HG03342 (cell line): ENCODE measurements around the gene GNAZ.

Source experiments
- ATAC-seq: cut with Tn5 transposase; IDR thresholded peaks from one replicate; pipeline ENCODE4 v1.9.1; 2021; ENCODE audit warnings: mild to moderate bottlenecking, moderate library complexity; ENCODE audit not compliant: unreplicated experiment

Gene GNAZ

DNA sequence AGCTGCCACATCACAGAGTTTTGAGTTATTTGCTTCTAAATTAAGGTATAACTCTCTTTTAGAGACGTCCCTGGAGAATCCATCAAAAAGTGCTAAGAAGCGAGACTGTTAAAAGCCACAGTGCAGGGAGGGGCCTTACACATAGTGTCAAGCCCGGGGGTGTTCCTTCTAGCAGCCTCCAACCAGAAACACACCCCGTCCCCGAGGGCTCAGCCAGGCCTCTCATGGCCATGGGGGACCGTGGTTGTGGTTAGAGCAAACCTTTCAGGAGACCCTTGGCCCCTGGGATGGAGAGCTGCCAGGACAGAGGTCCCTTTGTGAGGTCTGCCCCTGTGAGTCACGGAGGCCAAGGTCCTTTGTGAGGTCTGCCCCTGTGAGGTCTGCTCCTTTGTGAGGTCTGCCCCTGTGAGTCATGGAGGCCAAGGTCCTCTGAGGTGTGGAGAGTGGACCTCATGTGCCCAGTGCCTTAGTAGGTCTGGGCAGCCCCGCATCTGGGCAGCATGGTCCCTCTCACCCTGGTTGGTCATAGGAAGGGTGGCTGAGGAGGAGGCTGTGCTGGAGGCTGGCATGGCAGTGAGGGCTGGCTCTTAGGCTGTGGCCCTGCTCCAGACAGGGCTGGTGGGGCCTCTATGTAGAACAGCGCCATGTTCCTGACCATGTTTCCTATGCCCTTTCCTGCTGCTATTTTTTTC is 5.4 kb downstream of the GNAZ start:
- ATAC-seq = no peak

DNA sequence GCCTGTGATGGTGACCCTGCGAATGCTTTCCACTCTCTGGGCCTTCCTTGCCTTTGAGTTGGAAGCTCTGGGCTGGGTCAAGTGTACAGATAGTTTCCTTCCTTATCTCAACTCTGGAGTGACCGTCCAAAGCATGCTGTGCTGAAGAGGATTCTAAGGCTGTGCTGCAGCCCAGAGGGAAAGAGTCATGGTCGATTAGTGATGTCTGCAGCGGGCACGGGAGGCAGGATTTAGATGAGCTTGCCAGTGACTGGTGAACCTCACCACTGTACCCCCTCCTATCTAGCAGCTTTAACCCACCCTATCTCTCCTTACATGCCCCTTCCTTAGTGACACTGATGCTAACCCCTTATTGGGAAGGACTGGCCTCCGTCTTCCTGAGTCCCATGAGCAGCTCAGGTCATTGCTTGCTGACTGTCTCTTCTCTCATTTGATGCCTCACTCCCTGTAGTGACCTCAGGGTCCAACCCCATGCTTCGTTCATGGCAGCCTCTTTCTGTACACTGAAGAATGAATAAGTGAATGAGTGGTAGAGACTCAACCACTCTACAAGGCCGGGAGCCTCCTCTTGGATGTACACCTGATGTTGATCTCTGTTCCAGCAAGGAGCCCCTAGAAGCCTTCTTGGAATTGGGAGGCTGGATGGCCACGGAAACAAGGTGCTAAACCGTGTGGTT is 6.7 kb downstream of the GNAZ start:
- ATAC-seq = no peak

DNA sequence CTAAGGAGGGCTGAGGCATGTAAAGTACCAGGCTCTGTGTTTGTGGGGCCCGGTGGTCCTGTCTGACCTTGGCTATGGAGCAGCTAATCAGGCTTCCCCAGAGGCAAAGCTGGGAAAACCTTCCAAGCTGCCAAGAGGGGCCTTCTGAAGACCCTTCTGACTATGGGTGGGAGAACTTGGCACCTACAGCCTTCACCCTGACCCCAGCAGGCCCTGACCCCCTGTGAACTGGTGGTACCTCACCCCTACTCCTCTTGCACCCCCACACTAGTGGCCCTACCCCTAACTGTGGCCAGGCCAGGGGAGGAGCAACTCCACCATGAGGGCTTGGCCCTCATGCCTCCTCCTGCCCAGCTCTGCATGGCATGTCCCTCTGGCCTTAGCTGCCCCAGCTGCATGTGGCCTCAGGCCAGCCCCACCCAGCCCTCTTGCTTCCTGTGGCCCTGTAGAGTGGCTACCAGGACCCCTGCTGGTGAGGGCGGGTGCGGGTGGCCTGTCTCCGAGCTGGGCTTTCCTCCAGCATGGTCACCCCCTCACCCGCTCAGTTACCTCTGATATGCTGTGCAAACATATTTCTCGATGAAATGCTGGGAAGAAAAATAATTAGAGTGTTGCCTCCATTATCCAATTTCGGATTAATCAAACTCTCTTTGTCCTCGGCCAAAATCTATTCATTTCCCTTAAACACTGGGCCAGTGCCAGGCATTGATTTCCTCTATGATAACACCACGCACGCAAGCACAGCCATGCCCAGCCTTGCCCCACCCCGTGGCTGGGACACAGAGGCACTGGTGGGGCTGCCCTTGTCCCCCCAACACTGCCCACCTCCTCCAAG is 7.5 kb downstream of the GNAZ start:
- ATAC-seq = no peak

DNA sequence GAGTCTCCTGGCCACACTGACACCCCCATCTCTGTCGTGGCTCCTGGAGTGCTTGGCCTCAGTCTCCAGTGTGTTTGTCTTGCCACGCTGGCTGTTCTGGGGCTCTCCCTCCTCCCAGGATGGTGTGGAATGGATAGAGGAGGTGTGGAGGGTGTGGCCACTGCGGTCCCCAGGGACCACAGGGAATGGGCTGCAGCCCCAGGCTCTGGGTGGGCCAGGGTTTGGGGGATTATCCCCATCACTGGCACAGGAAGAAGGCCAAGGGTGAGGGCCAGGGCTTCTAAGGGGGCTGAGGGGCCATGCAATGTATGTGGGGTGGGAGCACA is 8.1 kb downstream of the GNAZ start:
- no peak for ATAC-seq

DNA sequence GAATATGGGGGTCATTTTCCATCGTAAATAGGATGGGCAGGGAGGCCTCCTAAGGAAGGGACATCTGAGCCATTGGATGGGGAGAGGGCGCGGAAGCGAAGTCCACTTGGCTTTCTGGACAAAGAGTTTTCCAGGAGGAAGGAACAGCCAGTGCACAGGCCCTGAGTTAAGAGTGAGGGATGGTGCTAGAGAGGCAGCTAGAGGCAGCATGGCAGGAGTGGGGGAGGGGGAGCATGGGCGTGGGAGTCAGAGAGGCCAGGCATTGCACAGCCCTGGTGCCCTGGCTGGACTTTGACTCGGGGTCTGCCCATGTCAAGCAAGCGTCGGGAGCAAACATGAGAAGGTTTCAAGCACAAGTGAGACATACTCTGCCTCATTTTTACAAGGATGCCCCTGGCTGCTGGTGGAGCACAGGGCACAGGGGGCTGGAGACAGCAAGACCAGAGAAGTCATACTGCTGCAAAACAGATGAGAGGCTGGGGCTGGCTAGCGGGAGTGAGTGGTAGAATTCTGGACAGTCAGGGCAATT is 9.0 kb downstream of the GNAZ start:
- ATAC-seq = no peak

DNA sequence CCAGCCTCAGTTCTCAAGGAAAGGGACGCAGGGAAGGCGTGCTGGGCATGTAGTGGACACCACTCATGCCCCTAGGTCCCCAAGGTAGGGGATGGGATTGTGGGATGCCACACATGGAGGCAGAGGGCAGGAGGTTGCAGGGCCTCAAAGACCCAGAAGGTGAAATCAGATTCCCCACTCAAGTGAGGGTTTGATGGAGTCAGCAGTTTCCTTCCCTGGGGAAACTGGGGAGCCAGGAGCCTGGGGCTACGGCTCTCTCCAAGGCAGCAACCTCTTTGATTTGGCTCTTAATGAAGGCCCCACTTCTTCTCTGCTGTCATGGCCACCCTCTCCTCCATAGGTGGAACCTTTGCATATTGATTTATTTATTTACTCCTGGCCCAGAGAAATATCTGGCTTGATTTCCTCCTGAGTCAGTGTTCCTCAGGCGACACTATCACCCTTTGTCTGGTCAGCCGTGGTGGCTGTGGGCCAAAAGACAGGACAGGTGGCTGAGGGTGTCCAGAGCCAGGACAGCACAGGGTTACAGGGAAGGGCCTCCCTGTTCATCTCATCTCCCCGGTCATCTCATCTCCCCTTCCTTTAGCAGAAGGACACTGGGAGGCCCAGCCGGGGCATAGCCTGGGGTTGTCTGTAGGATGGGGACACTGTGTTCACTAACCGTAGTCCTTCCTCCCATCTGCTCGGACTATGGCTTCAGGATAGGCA is 9.6 kb downstream of the GNAZ start:
- no peak for ATAC-seq

DNA sequence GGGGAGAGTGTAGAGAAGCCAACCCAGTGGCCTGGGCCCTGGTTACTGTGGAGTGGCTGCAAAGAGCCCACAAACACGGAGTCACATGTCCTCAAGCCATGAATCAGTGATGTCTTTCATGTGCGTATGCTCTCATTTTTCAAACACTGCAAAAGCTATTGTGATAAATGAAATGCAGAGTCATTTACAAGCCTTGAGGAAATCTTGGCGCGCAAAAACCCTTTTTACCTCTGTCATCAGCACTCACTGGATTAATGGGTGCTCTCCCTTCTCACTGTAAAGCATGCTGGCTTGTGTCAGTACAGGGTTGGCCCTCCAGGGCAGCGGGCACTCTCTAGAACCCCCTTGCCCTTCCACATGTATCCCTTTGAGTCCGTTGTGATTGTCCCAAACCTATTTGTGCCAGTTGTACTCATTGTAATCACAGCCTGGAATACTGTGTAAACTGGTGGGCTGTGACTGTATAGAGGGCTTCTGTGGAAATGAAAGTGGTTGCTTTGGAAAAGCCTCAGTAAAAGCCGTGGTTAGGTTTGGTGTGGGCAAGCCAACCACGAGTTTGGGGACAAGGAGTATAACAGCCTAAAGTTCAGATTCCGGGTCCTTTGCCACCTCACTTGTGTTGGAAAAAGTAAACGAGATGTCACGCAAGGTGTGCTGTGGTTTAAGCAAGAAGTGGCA is 10.4 kb downstream of the GNAZ start:
- ATAC-seq = no peak

DNA sequence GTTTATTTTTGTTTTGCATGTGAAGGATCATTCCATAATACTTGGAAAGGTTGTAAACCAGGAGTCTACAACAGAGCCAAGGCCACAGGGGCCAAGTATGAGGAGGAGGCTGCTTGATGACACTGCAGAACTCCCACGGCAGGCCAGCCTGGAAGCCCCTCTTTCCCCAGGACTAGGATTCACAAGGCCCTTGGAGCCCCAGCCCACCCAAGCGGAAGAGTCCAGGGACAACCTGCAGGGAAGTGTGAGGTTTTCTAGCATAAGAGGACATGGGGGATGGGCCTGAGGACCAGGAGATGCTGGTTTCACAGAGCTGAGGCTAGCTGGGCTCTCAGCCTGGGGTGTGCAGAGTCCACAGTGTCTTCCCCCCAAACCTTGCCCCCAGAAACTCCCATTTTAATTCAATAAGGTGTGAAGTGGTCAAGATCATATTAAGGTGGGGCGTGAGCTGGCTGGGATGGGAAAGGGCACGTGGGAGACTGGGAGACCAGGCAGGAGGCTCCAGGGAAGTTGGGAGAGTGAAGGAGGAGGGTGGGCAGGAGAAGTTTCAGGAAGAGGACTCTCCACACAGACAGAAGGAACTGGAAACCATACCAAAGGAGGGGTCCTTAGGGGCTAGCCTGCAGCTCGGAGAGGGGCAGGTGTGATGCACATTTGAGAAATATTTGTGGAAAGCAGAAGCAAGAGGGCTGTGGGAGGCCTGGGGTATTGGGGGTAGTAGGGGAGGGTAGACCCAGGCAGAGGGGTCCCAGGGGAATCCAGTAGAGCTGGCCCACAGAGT is 12.4 kb downstream of the GNAZ start:
- no peak for ATAC-seq

DNA sequence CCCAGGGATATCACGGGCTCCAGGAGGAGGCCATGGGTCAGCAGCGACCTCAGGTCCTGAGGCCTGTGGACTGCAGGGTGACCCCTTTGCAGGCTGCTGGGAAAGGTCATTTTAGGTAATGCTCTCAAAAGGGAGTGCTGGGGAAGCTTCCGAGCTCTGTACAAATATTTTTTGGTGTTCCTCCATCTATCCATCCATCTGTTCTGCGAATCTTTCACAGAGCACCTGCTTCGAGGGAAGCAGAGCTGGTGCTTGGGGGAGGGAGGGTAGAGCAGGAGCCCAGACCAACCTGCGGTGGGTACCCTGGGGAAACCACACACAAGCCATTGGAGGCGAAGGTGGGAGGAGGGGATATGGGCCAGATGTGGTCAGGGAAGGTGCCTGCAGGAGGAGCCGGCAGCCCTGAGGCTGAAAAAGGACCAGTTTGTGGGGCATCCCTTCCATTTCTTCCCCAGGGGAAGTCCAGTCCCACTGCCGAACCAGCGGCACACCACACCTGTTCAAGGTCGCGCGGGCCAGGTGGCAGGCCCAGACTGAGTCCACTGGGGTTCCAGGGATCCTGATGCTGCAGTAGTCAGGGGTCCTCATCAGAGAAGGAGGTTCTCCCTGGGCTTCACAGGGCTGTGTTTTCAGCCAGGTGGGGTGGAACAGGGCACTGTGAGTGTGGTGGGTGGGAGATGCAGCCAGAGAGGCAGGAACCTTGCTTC is 13.1 kb downstream of the GNAZ start:
- no peak for ATAC-seq

DNA sequence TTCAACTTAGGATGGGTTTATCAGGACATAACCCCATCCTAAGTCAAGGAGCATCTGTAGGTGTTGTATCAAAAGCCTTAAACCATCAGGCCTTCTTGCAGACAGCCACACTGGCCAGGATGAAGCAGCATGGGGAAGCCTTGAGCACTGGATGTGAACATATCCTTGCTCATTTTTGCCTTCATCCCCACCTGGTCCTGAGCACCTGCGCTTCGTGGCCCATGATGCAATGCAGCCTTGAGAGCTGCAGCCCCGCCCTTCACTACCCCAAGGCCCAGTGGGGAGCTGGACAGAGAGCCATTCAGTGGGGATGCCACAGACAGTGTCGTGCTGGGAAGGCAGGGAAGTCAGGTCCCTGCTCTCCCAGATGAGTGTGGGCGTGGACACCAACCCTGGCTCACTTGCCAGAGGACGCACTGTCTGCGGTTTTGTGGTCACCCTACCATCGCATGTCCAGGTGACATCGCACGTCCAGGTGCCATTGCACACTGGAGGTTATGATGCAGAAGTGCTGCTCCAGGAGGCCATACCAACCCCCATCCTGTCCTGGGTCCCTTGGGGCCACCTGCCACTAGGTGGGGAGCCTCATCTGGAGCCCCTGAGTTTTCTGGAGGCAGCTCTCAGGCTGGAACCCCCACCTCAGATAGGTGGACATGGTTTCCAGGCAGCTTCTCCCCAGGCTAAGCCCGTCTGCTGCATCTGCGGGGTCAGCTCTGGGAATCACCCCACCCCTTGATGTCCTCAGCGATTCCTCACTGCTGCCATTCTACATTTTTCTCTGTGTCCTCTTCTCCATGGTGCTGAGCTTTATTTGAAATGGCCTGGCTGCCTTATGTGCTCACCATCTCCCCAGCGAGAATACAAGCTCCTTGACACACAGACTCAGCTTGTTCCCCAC is 14.4 kb downstream of the GNAZ start:
- ATAC-seq = no peak

DNA sequence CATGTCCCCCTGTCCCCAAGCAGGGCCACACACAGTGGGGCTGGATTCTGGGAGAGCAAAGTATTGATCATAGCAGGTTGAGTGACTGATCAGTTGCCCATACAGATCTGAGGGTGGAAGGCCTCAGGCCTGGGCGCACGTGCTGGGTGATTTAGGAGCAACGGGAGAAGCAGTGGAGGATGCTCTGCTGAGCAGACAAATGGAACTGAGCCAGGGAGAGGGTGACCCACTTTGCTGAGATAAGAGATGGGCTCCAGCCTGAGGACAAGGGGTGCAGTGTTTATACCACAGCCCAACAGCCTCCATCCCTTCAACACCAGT is 15.0 kb downstream of the GNAZ start:
- ATAC-seq = no peak

DNA sequence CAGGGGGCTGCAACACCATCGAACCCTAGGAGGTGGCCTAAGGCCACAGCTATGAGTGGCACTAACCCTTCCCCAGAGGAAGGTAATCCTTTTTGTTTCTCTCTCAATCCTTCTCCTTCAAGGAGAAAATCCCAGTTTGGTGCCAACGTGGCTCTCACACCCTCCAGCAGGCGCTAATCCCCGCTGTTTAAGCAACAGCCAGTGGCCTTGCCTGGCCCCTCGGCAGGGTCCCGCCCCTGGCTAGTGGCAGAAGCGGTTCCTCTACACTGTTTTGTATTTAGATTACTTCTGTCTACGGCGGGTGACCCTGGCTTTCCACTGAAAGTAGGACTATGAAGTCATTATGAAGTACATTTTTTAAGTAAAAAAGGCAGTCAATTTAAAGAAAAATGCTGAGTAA is 15.5 kb downstream of the GNAZ start:
- no peak for ATAC-seq

DNA sequence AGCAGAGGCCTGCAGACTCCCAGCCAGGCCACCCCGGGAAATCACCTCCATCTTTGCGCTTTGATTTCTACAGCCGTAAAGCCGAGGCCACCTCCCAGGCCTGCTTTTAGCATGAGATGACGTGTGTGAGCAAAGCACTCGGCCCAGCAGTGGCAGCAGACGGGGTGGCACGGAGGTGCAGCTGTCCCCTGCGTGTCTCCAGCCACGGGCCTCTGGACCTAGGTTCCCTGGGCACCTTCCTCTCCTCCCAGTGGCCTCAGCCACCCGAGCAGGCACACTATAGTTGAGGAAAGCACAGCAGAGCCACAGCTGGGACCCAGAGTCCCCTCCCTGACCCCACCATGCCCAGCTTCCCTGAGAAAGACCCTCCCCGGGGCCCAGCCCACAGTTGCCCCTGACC is 15.9 kb downstream of the GNAZ start:
- ATAC-seq = no peak

DNA sequence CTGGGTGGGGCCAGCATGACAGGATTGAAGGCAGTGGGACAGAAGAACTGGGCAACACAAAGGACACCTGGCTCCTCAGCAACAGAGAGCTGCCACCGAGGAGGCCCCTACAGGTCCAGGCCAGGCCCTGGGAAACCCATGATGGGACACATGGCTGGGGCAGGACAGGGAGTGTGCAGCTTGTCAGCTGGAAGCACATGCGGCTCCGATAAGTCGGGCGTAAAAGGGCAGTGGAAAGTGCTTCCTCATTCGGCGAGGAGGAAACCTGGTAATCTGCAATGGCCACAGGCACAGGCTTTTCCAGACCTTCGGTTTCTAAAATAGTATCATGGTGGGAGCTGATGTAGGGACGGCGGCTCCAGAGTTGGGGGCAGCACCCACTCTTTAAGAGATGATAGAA is 16.5 kb downstream of the GNAZ start:
- ATAC-seq = no peak

DNA sequence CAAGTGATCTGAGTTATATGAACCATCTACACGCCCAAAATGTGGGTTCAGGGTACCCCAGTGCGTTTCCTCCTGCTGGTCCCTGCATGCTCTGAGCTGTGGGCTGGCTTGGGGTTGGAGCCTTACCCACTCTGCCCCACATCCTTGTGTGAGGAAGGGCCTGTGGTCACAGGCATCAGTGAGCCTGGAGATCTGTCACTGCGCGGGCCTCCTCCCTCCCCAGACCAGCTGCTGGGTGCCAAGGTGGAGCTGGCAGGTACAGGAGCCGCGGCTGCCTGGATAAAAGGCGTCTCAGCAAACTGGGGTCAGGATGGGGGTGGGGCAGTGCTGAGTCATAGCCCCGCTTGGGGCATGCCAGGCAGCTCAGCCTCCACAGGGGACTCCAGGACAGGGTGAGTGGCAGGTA is 17.9 kb downstream of the GNAZ start:
- no peak for ATAC-seq

DNA sequence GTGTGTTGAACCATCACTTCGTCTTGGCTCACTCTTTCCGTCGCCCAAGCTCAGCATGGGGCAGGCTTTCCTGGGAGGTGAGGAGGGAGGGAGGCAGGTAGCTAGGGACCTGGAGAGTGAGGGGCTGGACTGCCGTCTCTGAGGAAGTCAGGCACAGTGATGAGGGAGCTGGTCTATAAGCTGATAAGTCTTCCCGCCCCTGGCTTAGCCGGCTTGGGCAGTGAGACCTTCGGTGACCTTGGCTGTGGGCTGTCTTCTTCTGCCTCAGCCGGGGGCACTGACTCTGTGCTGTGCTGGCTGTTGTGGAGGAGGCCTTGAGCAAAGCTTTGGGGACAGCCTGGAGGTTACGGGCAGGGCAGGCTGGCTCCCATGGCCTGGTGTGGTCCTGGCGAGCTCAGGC is 18.7 kb downstream of the GNAZ start:
- ATAC-seq = no peak

DNA sequence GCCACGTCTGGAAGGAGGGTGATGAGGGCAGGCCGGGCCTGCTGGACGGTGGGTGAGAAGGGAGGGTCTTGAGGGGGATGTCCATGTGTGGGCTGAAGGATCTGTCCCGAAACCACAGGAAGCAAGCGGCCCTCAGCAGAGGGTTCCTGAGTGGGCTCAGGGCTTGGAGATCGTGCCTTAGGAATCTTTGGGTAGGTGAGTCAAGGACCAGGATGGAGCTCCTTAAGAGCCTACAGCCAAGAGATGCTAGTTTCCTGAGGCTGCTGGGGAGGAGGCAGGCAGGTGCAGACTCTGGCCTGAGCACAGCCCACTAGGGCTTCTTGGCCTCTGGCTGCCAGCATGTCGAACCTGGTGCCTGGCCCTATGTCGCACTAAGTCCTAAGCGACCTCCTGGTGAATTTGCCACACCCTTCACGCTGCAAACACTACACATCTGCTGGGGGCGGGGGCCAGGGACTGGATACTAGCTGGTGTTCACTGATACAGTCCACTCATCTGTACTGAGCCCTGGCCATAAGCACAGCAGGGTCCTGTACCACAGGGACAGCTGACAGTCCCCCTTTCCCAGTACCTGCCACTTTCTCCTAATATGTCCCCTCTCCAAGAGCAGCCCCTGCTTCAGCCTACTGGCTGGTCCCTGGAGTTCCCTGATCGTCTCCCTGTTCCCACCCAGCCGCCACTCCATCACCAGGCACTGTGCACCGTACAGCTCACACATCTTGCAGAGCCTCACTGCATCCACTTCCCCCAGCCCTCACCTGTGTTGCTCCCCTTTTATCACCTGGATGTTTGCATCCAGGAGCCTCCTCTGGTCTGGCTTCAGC is 19.5 kb downstream of the GNAZ start:
- ATAC-seq = no peak

DNA sequence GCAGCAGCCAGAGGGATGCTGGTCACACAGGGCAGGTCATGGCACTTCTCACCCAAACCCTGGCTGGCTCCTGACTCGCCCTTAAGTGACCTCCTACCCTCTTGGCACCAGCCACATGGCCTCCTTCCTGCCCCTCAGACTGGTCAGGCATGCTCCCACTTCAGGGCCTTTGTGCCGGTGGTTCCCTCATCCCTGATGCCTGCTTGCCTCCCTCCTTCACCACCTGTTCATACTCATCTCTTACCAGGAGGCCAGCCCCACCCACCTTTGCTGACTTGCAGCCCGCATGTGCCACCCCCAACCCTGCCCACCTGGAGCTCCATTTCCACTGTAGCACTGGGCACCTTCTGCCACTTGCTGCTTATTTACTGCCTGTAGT is 20.1 kb downstream of the GNAZ start:
- no peak for ATAC-seq
